Left renal pelvis (tissue), 4 donors: ENCODE data around the gene C6orf141. TPM values are rescaled to one million over a fixed set of nuclear protein-coding genes. Genes with fewer than 3 reads are reported as not detected.
"Not testable (repeated sequence)": the region's sequence is repeated elsewhere in the genome, so short reads cannot be mapped to it uniquely, and the experiment has no call there.

Experiments
- DNase-seq, 4 donors: peaks; one replicate each; pipeline ENCODE4 v3.0.0-alpha.2; 2013; ENCODE audit warnings: low read depth in 4 of 4, low spot score in 3 of 4
- polyA plus RNA-seq, 4 donors: library from polyadenylated mRNA; unstranded; fragments of 120-200 nt; gene quantifications; one replicate each; pipeline ENCODE4 v1.2.1, GENCODE V29; 2013; ENCODE audit not compliant: insufficient read length in 4 of 4

The C6orf141 gene
- polyA plus RNA-seq, 4 donors, result 0.33 to 0.86 (median 0.55) TPM

DNA sequence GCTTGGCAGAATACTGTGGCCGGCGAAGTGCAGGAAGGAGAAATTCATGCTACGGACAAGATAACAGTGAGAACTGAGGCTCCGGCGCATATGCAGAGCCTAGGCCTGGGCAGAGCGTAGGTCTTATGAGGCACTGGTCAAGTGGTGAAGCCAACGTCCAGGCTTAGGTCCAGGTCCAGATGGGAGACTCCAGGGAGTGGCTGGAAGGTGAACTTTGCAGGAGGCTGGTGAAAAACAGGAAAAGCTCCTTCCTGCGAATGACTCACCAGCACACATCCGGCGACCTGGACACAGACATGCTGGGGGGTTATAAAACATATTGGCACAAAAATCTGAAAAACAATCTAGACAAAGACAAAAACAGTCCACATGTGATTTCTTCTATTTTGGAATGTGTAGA, 15.4 kb downstream of the C6orf141 start:
- DNase-seq, result no peak

DNA sequence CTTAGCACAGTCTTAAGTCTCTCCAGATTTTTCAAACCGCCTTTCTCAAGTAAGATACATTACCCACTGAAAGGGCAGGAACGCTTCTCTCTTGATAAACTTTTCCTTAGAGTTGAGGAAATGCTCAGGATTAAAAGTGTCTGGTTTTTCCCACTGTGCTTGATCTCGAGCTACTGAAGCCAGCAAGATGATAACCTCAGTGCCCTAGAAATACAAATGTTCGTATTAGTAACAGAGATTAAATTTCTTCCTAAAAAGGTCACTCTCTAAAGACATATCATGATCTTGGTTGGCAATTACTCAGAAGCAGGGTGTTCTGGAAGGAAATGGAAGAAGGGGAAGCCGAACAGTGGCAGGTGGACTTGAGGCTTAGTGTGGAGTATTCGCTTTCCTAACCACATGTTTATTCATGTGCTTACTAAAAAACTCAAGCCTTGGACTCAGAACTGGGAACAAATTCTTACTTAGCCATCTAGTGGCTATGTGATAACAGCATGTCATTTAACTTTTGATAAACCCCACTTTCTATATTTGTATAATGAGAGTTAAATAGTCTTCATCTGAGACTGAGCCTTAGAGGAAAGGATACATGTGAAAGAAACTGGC, 20.1 kb downstream of the C6orf141 start:
- DNase-seq, result no peak

DNA sequence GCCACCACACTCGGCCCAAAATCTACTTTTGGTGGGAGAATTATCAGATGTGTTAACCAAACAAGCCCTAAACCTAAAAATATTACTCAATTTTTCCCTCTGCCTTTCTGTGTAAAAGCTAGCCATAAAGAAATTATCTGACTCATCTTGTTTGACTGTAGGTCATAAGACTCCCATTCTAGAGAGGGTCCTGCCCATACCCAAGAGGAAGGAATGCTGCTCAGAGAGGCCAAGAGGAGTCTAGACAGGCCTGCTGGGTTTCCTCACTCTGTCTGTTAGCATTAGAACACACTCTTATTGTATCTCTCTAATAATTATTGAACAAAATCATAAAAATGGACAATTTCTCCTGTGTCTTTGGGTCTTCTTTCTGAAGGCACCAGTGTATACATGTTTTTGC, 26.1 kb downstream of the C6orf141 start:
- DNase-seq, result no peak

DNA sequence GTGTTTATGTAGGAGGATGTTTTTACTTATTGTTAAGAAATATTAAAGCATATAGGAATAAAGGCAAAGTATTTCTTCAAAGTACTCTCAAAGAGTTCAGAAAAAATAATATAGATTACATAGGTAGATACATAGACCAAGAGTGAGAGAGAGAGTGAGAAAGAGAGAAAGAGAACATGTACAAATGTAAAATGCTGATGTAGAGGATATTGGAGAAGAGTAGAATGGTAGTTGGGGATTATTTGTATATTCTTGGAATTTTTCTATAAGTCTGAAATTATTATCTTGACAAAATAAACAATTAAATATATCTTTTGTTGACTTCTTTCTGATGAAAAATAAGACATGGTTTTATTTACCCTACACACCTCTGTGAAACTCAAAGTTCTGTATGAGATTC, 29.2 kb downstream of the C6orf141 start:
- DNase-seq, result no peak

DNA sequence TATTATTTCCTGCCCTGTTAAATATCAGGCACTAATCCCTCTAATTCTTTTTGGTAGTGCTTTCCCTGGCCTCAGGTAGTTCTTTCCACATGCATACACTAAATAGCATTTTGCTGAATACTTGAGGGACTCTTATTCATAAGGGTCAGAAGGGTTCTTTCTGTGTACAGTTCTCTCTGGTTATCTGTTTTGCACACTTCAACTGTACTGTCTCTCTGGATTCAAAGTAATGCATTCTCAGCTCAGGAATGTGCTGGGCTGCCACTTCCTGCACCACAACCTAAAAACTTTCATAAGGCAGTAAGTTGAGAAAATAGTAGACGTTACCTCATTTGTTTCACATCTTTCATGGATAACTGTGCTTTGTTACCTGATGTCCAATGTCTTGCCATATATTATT, 32.1 kb downstream of the C6orf141 start:
- DNase-seq, result no peak

DNA sequence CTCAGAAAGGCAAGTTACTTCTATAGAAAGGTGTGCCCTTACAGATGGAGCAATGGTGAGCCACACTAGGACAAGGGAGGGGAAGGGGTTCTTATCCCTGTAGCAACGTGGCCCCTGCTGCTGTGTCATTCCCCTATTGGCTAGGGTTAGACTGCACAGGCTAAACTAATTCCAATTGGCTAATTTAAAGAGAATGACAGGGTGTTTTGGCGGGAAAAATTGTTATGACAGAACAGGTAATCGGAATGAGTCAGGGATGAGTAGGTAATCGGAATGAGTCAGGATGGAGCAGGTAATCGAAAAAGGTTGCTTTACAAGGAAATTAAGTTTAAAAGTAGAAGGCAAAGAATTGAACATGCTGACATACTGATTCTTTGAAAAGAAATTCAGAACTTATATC, 36.8 kb downstream of the C6orf141 start:
- DNase-seq, result not testable (repeated sequence)

Other genes with a start within 250 kb of the C6orf141 start
- gene MMUT, start 87.4 kb upstream of the C6orf141 start, polyA plus RNA-seq, result 10 to 100 TPM; 31.1 to 63.6 (median 49.4) TPM
- gene CENPQ, start 87.3 kb upstream of the C6orf141 start, polyA plus RNA-seq, result 10 to 100 TPM; 12.2 to 16.5 (median 14.9) TPM
- not detected for gene GLYATL3, start 50.7 kb upstream of the C6orf141 start, polyA plus RNA-seq
- 1 to 10 TPM in 2 of 4 donors, under 1 TPM in 2; 0.63 to 5.6 (median 0.93) TPM for gene RHAG, start 86.2 kb downstream of the C6orf141 start, polyA plus RNA-seq
- under 1 TPM in 1 of 4 donors, not detected in 3; 0.14 TPM for gene CRISP2, start 162.9 kb downstream of the C6orf141 start, polyA plus RNA-seq
- under 1 TPM; 0.10 to 0.46 (median 0.32) TPM for gene CRISP3, start 193.7 kb downstream of the C6orf141 start, polyA plus RNA-seq
- not detected for gene PGK2, start 236.6 kb downstream of the C6orf141 start, polyA plus RNA-seq